ENCODE data around the gene EPG5.
A peak's percentile ranks its signal among the peaks of the same experiment; 100 is the strongest.

The EPG5 gene

GRCh38 chr18:45920367-45920766 is 46.8 kb downstream of the EPG5 start:
- DNase-seq: peak; percentile 54 to 68 (median 60)

- DNase-seq: no peak
These were observed 50.8 kb downstream of the EPG5 start for GRCh38 chr18:45916302-45916701.

- no peak for DNase-seq
These were observed 53.9 kb downstream of the EPG5 start for GRCh38 chr18:45913276-45913675.

GRCh38 chr18:45910405-45911023 is 56.6 kb downstream of the EPG5 start:
- DNase-seq: peak; percentile 43 to 66 (median 53)

GRCh38 chr18:45901654-45902210 is 65.4 kb downstream of the EPG5 start:
- no peak for DNase-seq

GRCh38 chr18:45900623-45901022 is 66.5 kb downstream of the EPG5 start:
- no peak for DNase-seq

- DNase-seq: no peak
These were observed 70.1 kb downstream of the EPG5 start for GRCh38 chr18:45896991-45897390.

- no peak for DNase-seq
These were observed 70.7 kb downstream of the EPG5 start for GRCh38 chr18:45896452-45896851.

- DNase-seq: no peak
These were observed 71.8 kb downstream of the EPG5 start for GRCh38 chr18:45895339-45895738.

- DNase-seq: no peak
These were observed 72.3 kb downstream of the EPG5 start for GRCh38 chr18:45894818-45895217.

GRCh38 chr18:45891806-45892205 is 75.3 kb downstream of the EPG5 start:
- DNase-seq: no peak

GRCh38 chr18:45890606-45891005 is 76.5 kb downstream of the EPG5 start:
- peak; percentile 82 to 89 (median 86) for DNase-seq

GRCh38 chr18:45889419-45890064 is 77.6 kb downstream of the EPG5 start:
- peak; percentile 48 to 74 (median 64) for DNase-seq

- DNase-seq: no peak
These were observed 79.5 kb downstream of the EPG5 start for GRCh38 chr18:45887585-45887984.

GRCh38 chr18:45880876-45881558 is 86.1 kb downstream of the EPG5 start:
- no peak for DNase-seq

GRCh38 chr18:45879681-45880655 is 87.2 kb downstream of the EPG5 start:
- DNase-seq: peak; percentile 59 to 84 (median 77)

GRCh38 chr18:45877403-45877802 is 89.7 kb downstream of the EPG5 start:
- DNase-seq: no peak

GRCh38 chr18:45876161-45876560 is 91.0 kb downstream of the EPG5 start:
- DNase-seq: no peak

GRCh38 chr18:45874491-45875184 is 92.5 kb downstream of the EPG5 start:
- DNase-seq: no peak

- no peak for DNase-seq
These were observed 95.6 kb downstream of the EPG5 start for GRCh38 chr18:45871431-45872084.

- DNase-seq: no peak
These were observed 96.7 kb downstream of the EPG5 start for GRCh38 chr18:45870419-45870818.
